Activated T-helper 2 cell treated with anti-CD3 and anti-CD28 coated beads, Interferon-gamma antibody, Interleukin-2, Interleukin-4, amounts not matched to agents 10 μg/mL and 5 μg/mL and 100 μg/mL, durations not matched to agents 14 hours and 24 hours and 36 hours (primary cell): ENCODE results near the gene PGBD5. TPM values are rescaled to one million over a fixed set of nuclear protein-coding genes. Genes with fewer than 3 reads are reported as not detected.
A peak's percentile ranks its signal among the peaks of the same experiment; 100 is the strongest.

ENCODE experiments used
- DNase-seq: peaks from one replicate; pipeline ENCODE4 v3.0.0; 2021; ENCODE audit warnings: low spot score
- H3K27ac Mint-ChIP-seq: one replicate; pipeline ENCODE4 v1.8.0; 2021; ENCODE audit warnings: mixed read lengths
- H3K27me3 Mint-ChIP-seq: one replicate; pipeline ENCODE4 v1.8.0; 2021; ENCODE audit warnings: low read depth, mixed read lengths
- H3K36me3 Mint-ChIP-seq: one replicate; pipeline ENCODE4 v1.8.0; 2021; ENCODE audit warnings: low read depth, mixed read lengths
- H3K4me1 Mint-ChIP-seq: one replicate; pipeline ENCODE4 v1.8.0; 2021; ENCODE audit warnings: low read depth, mixed read lengths
- H3K4me3 Mint-ChIP-seq: one replicate; pipeline ENCODE4 v1.8.0; 2021; ENCODE audit warnings: low read depth, mild to moderate bottlenecking, moderate library complexity, mixed read lengths
- H3K9me3 Mint-ChIP-seq: one replicate; pipeline ENCODE4 v1.8.0; 2021; ENCODE audit warnings: mixed read lengths
- intact Hi-C: fragments of 100-400 bp; cut with micrococcal nuclease; formaldehyde crosslinking; loops from one replicate; pipeline ENCODE4 v1.15.1; 2023
- total RNA-seq: library from RNA; stranded (reverse); gene quantifications from 2 replicates; pipeline ENCODE4 v1.2.3, GENCODE V29; 2022

The PGBD5 gene
- total RNA-seq, 1 donor from 2014 or later = not detected

DNA sequence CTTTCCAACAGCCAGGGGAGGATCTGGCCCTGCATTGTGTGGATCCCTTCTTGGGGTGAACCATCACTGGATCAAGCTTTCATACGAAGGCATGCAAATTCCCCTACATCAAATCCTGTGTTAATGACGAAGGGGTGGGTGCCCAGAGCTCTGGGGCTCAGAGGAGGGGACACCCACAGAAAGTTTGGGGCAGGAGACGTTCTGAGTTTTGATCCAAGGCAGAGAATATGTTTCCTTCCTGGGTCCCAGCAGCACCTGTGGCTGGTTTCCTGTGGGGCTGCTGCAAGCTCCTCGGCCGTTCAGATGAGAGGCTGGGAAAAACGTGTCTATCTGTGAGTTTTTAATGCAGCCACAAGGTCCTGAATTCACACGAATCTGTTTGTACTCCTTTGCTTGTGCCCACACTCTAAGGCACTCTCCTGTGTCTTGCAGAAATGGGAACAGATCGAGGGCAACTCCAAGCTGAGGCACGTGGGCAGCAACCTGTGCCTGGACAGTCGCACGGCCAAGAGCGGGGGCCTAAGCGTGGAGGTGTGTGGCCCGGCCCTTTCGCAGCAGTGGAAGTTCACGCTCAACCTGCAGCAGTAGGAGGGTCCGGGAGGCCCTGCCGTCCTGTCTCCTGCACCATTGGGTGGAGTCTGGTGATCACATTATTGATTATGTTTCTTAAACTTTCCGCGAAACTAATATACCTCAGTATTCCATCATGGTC, 147.1 kb downstream of the PGBD5 start:
- no peaks in the 10 kb centered on the region for H3K9me3 Mint-ChIP-seq
- H3K27ac Mint-ChIP-seq = no peak overlapping the region
- intact Hi-C loops = loop anchor here (10.0 kb wide), 1 partner anchor 154 kb away; no protein-coding TSS in a partner anchor

GRCh38 chr1:230278376-230278775, 147.8 kb downstream of the PGBD5 start:
- intact Hi-C loops = loop anchor here (10.0 kb wide), 1 partner anchor 154 kb away; no protein-coding TSS in a partner anchor
- H3K27ac Mint-ChIP-seq = no peak overlapping the region
- DNase-seq = no peak

More for the DNA sequence above, 147.1 kb downstream of the PGBD5 start:
- no peak for DNase-seq
- Mint-ChIP-seq H3K36me3 (peaks cover 28% of the 10 kb centered on the region), H3K4me1 (peaks cover 27% of the 10 kb centered on the region), H3K4me3 (no peak overlapping the region), H3K27me3 (no peaks in the 10 kb centered on the region)

DNA sequence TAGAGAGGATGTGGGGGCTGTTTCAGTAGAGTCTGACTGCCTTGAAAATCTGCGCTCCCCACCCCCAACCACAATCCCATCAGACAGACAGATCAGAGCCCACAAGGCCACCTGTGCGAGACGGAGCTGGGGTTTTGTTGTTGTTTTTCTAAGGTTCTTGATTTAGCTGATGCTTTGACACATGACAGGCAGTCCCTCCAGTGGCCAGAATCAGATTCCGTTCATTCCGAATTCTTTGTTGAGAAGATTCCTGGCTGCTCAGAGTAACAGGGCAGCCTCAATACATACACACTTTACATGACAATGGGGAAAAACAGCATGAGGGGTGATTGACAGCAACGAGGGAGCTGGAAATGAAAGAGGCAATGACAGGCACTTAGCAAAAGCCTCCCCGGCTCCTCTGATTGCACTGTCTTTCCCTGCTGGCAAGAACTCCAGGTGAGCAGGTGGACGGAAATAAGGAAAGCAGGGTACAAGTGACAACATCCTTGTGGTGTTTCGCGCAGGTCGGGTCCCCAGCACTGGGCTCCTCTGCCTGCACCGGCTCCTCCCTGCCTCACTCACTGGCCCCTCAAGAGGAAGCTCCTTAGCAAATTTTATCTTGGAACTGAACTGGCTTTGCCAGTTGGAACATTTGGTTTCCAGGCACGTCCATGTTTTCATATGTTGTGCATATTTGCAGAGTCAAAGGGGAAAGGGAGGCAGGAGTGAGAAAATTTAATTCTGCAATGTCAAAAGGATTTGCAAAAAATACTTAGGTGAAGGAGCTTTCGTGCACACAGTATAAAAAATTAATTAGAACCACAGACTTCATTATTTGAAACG, 148.7 kb downstream of the PGBD5 start:
- Mint-ChIP-seq H3K36me3 (peaks cover 31% of the 10 kb centered on the region), H3K27ac (peak overlapping the region; percentile 17)
- DNase-seq = no peak

More at GRCh38 chr1:230278376-230278775, 147.8 kb downstream of the PGBD5 start:
- Mint-ChIP-seq H3K4me1 (peaks cover 32% of the 10 kb centered on the region), H3K36me3 (peaks cover 28% of the 10 kb centered on the region), H3K9me3 (no peaks in the 10 kb centered on the region), H3K4me3 (no peak overlapping the region), H3K27me3 (no peaks in the 10 kb centered on the region)

DNA sequence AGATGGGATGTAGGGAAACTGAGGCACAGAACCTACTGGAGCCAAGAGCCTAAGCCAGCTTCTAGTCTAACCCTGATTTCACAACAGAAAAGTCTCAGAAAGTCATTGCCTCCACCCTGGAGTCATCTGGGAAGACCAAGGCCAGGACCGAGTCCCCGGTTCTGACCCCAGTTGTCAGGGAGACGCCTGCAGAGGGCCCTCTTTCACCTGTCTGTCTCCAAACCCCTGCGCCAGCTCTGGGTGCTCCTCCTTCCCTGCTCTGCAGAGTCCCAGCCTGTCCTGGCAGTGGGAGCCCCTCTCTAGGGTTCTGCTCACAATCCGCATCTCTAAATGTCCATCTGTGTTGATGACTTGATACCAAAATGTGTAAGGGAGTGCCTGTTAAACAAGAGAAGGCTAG, 149.7 kb downstream of the PGBD5 start:
- Mint-ChIP-seq H3K4me3 (no peak overlapping the region), H3K27me3 (no peaks in the 10 kb centered on the region), H3K27ac (no peak overlapping the region), H3K4me1 (peaks cover 32% of the 10 kb centered on the region), H3K36me3 (peaks cover 29% of the 10 kb centered on the region), H3K9me3 (no peaks in the 10 kb centered on the region)
- intact Hi-C loops = loop anchor here (10.0 kb wide), 1 partner anchor 152 kb away; no protein-coding TSS in a partner anchor
- no peak for DNase-seq

More for the DNA sequence above, 148.7 kb downstream of the PGBD5 start:
- Mint-ChIP-seq H3K27me3 (no peaks in the 10 kb centered on the region), H3K9me3 (no peaks in the 10 kb centered on the region), H3K4me1 (peaks cover 36% of the 10 kb centered on the region), H3K4me3 (no peak overlapping the region)
- intact Hi-C loops = loop anchor here (10.0 kb wide), 1 partner anchor 153 kb away; no protein-coding TSS in a partner anchor

DNA sequence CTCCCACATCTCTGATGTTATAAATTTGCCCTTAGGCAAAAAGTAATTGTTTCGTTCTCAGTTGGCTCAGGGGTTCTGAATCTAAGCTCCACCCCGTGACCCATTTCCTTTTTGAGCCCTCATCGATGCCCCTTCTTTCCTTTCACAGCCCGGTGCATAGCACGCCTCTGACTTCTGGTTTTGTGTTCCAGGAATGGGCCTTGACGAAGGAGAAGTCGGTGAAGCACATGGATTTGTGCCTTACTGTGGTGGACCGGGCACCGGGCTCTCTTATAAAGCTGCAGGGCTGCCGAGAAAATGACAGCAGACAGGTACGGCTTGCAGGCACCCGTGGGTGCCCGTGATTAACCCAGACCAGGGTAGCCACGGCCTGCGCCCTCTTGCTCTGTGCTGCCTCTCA, 151.9 kb downstream of the PGBD5 start:
- Mint-ChIP-seq H3K9me3 (no peaks in the 10 kb centered on the region), H3K4me3 (no peak overlapping the region), H3K27ac (no peak overlapping the region), H3K36me3 (peaks cover 24% of the 10 kb centered on the region), H3K4me1 (peaks cover 42% of the 10 kb centered on the region), H3K27me3 (no peaks in the 10 kb centered on the region)
- intact Hi-C loops = loop anchor here (5.0 to 10.0 kb wide), 2 partner anchors 87 to 149 kb away; no protein-coding TSS in a partner anchor
- DNase-seq = no peak

GRCh38 chr1:230273141-230273710, 152.9 kb downstream of the PGBD5 start:
- H3K36me3 Mint-ChIP-seq = peaks cover 20% of the 10 kb centered on the region
- DNase-seq = no peak
- H3K4me1 Mint-ChIP-seq = peaks cover 38% of the 10 kb centered on the region
- H3K27ac Mint-ChIP-seq = peak overlapping the region; percentile 58
- no peaks in the 10 kb centered on the region for H3K27me3 Mint-ChIP-seq
- intact Hi-C loops = loop anchor here (5.0 to 10.0 kb wide), 2 partner anchors 86 to 148 kb away; no protein-coding TSS in a partner anchor
- no peaks in the 10 kb centered on the region for H3K9me3 Mint-ChIP-seq
- no peak overlapping the region for H3K4me3 Mint-ChIP-seq

DNA sequence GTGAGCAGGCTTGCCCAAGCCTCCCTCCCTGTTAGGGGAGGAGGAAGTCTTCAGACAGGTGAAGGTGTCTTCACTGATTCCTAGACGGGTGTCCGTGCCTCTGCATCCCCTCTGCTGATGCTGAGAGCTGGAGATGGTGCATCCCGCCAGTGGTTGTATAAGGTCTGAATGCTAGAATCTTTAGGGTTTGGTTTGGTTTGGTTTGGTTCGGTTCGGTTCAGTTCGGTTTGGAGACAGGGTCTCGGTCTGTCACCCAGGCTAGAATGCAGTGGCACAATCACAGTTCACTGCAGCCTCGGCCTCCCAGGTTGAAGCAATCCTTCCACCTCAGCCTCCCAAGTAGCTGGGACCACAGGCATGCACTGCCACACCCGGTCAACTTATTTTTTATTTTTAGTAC, 153.6 kb downstream of the PGBD5 start:
- H3K4me3 Mint-ChIP-seq = no peak overlapping the region
- DNase-seq = no peak
- intact Hi-C loops = loop anchor here (5.0 to 10.0 kb wide), 2 partner anchors 85 to 148 kb away; no protein-coding TSS in a partner anchor
- H3K27me3 Mint-ChIP-seq = no peaks in the 10 kb centered on the region
- H3K36me3 Mint-ChIP-seq = peaks cover 18% of the 10 kb centered on the region
- H3K4me1 Mint-ChIP-seq = peaks cover 38% of the 10 kb centered on the region
- peak overlapping the region; percentile 5 for H3K27ac Mint-ChIP-seq
- no peaks in the 10 kb centered on the region for H3K9me3 Mint-ChIP-seq

- Mint-ChIP-seq H3K4me3 (no peak overlapping the region), H3K27me3 (no peaks in the 10 kb centered on the region)
Measured at GRCh38 chr1:230271300-230272035, 154.7 kb downstream of the PGBD5 start.

GRCh38 chr1:230270559-230271281, 155.4 kb downstream of the PGBD5 start:
- no peaks in the 10 kb centered on the region for H3K9me3 Mint-ChIP-seq
- intact Hi-C loops = loop anchor here (1.0 to 10.0 kb wide), 5 partner anchors 30 to 146 kb away; no protein-coding TSS in a partner anchor
- peaks cover 16% of the 10 kb centered on the region for H3K36me3 Mint-ChIP-seq
- peaks cover 31% of the 10 kb centered on the region for H3K4me1 Mint-ChIP-seq
- H3K27me3 Mint-ChIP-seq = no peaks in the 10 kb centered on the region
- no peak overlapping the region for H3K4me3 Mint-ChIP-seq
- H3K27ac Mint-ChIP-seq = peak overlapping the region; percentile 91
- DNase-seq = peak; percentile 19

More at GRCh38 chr1:230271300-230272035, 154.7 kb downstream of the PGBD5 start:
- Mint-ChIP-seq H3K9me3 (no peaks in the 10 kb centered on the region), H3K27ac (peak overlapping the region; percentile 91), H3K4me1 (peaks cover 31% of the 10 kb centered on the region), H3K36me3 (peaks cover 14% of the 10 kb centered on the region)
- intact Hi-C loops = loop anchor here (2.0 to 10.0 kb wide), 4 partner anchors 35 to 147 kb away; no protein-coding TSS in a partner anchor
- DNase-seq = no peak

DNA sequence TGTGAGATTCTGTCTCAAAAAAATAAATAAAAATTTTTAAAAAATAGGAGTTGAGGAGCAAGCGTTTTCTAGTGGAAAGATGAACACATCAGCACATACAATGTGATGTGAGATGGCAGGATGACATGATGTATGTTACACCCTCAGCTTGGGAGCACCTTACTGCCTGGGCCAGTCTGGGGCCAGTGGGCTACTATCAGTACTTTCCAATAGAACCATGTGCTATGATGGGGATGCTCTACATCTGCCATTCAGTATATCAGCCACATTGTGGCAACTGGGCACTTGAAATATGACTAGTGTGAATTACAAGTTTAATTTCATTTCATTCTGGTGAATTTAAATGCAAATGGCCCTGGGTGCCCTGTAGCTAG, 156.0 kb downstream of the PGBD5 start:
- peaks cover 21% of the 10 kb centered on the region for H3K36me3 Mint-ChIP-seq
- intact Hi-C loops = loop anchor here (1.0 to 10.0 kb wide), 5 partner anchors 30 to 145 kb away; no protein-coding TSS in a partner anchor
- no peak overlapping the region for H3K4me3 Mint-ChIP-seq
- peak overlapping the region; percentile 91 for H3K27ac Mint-ChIP-seq
- H3K4me1 Mint-ChIP-seq = peaks cover 31% of the 10 kb centered on the region
- no peaks in the 10 kb centered on the region for H3K27me3 Mint-ChIP-seq
- DNase-seq = no peak
- H3K9me3 Mint-ChIP-seq = no peaks in the 10 kb centered on the region

GRCh38 chr1:230268371-230269170, 157.6 kb downstream of the PGBD5 start:
- DNase-seq = no peak
- H3K4me3 Mint-ChIP-seq = no peak overlapping the region
- no peaks in the 10 kb centered on the region for H3K9me3 Mint-ChIP-seq
- H3K27ac Mint-ChIP-seq = peak overlapping the region; percentile 16
- no peaks in the 10 kb centered on the region for H3K27me3 Mint-ChIP-seq
- peaks cover 35% of the 10 kb centered on the region for H3K36me3 Mint-ChIP-seq
- peaks cover 20% of the 10 kb centered on the region for H3K4me1 Mint-ChIP-seq
- intact Hi-C loops = no loop called here
